SU-DHL-6 (cell line): ENCODE data around the gene PTPRS.

ENCODE experiments used
- H2AFZ ChIP-seq: fragments of 200-600 bp; sonication (generic); 2 replicates; pipeline ENCODE4 v1.6.1; 2014; ENCODE audit warnings: low read depth, mild to moderate bottlenecking, moderate library complexity, mixed read lengths, antibody characterized with exemption, low read length; ENCODE audit not compliant: severe bottlenecking
- H3F3A ChIP-seq: fragments of 200-600 bp; shearing (Covaris generic); 2 replicates; pipeline ENCODE4 v1.6.0; 2016; ENCODE audit warnings: antibody characterized with exemption, mild to moderate bottlenecking; ENCODE audit not compliant: insufficient read depth
- H3K27ac ChIP-seq: fragments of 200-600 bp; sonication (generic); 2 replicates; pipeline ENCODE4 v1.5.1; 2016; ENCODE audit warnings: low read depth, mild to moderate bottlenecking, low read length, moderate library complexity, mixed read lengths
- H3K27me3 ChIP-seq: fragments of 200-600 bp; sonication (generic), shearing (Covaris generic); 2 replicates; pipeline ENCODE4 v1.6.0; 2014; ENCODE audit warnings: mild to moderate bottlenecking, low read length
- H3K36me3 ChIP-seq: fragments of 200-600 bp; sonication (generic); 2 replicates; pipeline ENCODE4 v1.6.1; 2014; ENCODE audit warnings: mild to moderate bottlenecking, low read length, mixed read lengths
- H3K4me2 ChIP-seq: fragments of 300-600, 200-600 bp; shearing (Covaris generic), sonication (generic); 2 replicates; pipeline ENCODE4 v1.6.0; 2014; ENCODE audit warnings: low read length, low read depth, mild to moderate bottlenecking; ENCODE audit not compliant: poor library complexity, severe bottlenecking
- H3K4me3 ChIP-seq: fragments of 200-600 bp; sonication (generic); 2 replicates; pipeline ENCODE4 v1.5.1; 2014; ENCODE audit warnings: antibody characterized with exemption, low read length, mild to moderate bottlenecking, mixed read lengths; ENCODE audit not compliant: insufficient read depth, poor library complexity, severe bottlenecking
- H3K79me2 ChIP-seq: fragments of 200-600 bp; sonication (generic); 2 replicates; pipeline ENCODE4 v1.6.1; 2014; ENCODE audit warnings: mild to moderate bottlenecking, low read length, moderate library complexity; ENCODE audit not compliant: insufficient read depth
- H3K9ac ChIP-seq: fragments of 200-600 bp; sonication (generic); 2 replicates; pipeline ENCODE4 v1.7.0; 2014; ENCODE audit warnings: mild to moderate bottlenecking, low read length
- H3K9me2 ChIP-seq: fragments of 200-600 bp; sonication (generic); replicated peaks from 2 replicates; pipeline ENCODE4 v1.6.1; 2014; ENCODE audit warnings: low read length; ENCODE audit not compliant: insufficient read depth
- H3K9me3 ChIP-seq: fragments of 200-600 bp; sonication (generic); 2 replicates; pipeline ENCODE4 v1.6.1; 2014; ENCODE audit warnings: low read length, mixed read lengths; ENCODE audit not compliant: insufficient read depth
- H4K20me1 ChIP-seq: fragments of 200-600 bp; sonication (generic); 2 replicates; pipeline ENCODE4 v1.6.1; 2014; ENCODE audit warnings: low read depth, mild to moderate bottlenecking, antibody characterized with exemption, low read length, moderate library complexity, mixed read lengths
- CTCF ChIP-seq: fragments of 200-600 bp; sonication (generic); IDR thresholded peaks from one replicate; pipeline ENCODE4 v1.5.1; 2017; ENCODE audit warnings: antibody characterized with exemption, mild to moderate bottlenecking, low read length, moderate library complexity; ENCODE audit not compliant: insufficient read depth, poor library complexity, severe bottlenecking
- EZH2phosphoT487 ChIP-seq: fragments of 200-600 bp; sonication (generic), shearing (Covaris generic); conservative IDR thresholded peaks from 2 replicates; pipeline ENCODE4 v1.6.1; 2018; ENCODE audit warnings: mild to moderate bottlenecking, antibody characterized with exemption, low read length, moderate library complexity, mixed read lengths

PTPRS gene

GRCh38 chr19:5326545-5326944, 14.1 kb downstream of the PTPRS start:
- no peaks in the 10 kb centered on the region for H3K36me3 ChIP-seq
- TF ChIP-seq CTCF: no peak
- no peak for TF ChIP-seq EZH2phosphoT487
- H3K4me2 ChIP-seq: no peak overlapping the region
- no peaks in the 10 kb centered on the region for H3K27me3 ChIP-seq
- no peaks in the 10 kb centered on the region for H3K79me2 ChIP-seq
- H3F3A ChIP-seq: no peaks in the 10 kb centered on the region
- H3K27ac ChIP-seq: no peak overlapping the region
- no peak overlapping the region for H3K9ac ChIP-seq
- H3K9me3 ChIP-seq: no peaks in the 10 kb centered on the region
- H4K20me1 ChIP-seq: no peaks in the 10 kb centered on the region
- H2AFZ ChIP-seq: no peak overlapping the region
- H3K9me2 ChIP-seq: no peaks in the 10 kb centered on the region
- no peak overlapping the region for H3K4me3 ChIP-seq

- H3K9me3 ChIP-seq: no peaks in the 10 kb centered on the region
- no peak overlapping the region for H2AFZ ChIP-seq
- no peaks in the 10 kb centered on the region for H3K36me3 ChIP-seq
- no peaks in the 10 kb centered on the region for H3K27me3 ChIP-seq
- H3K4me3 ChIP-seq: no peak overlapping the region
- H3K79me2 ChIP-seq: no peaks in the 10 kb centered on the region
- H3F3A ChIP-seq: no peaks in the 10 kb centered on the region
- H3K27ac ChIP-seq: no peak overlapping the region
- TF ChIP-seq EZH2phosphoT487: no peak
- no peak for TF ChIP-seq CTCF
- H3K9ac ChIP-seq: no peak overlapping the region
- H4K20me1 ChIP-seq: no peaks in the 10 kb centered on the region
- H3K4me2 ChIP-seq: no peak overlapping the region
- no peaks in the 10 kb centered on the region for H3K9me2 ChIP-seq
Measured at GRCh38 chr19:5324947-5325346, 15.7 kb downstream of the PTPRS start.

GRCh38 chr19:5323475-5323811, 17.2 kb downstream of the PTPRS start:
- no peak overlapping the region for H3K27ac ChIP-seq
- no peak overlapping the region for H2AFZ ChIP-seq
- H3K4me2 ChIP-seq: no peak overlapping the region
- no peaks in the 10 kb centered on the region for H3K36me3 ChIP-seq
- no peaks in the 10 kb centered on the region for H3K9me3 ChIP-seq
- H3K79me2 ChIP-seq: no peaks in the 10 kb centered on the region
- no peak overlapping the region for H3K4me3 ChIP-seq
- TF ChIP-seq EZH2phosphoT487: no peak
- TF ChIP-seq CTCF: no peak
- no peaks in the 10 kb centered on the region for H3K27me3 ChIP-seq
- H3F3A ChIP-seq: no peaks in the 10 kb centered on the region
- no peaks in the 10 kb centered on the region for H3K9me2 ChIP-seq
- H4K20me1 ChIP-seq: no peaks in the 10 kb centered on the region
- H3K9ac ChIP-seq: no peak overlapping the region
